ENCODE data around the gene MAN1A1. TPM values are rescaled to one million over a fixed set of nuclear protein-coding genes. Genes with fewer than 3 reads are reported as not detected.

Gene MAN1A1
- total RNA-seq, 1 experiment from 2014 or later, result not detected

- DNase-seq (ENCODE audit: low spot score), result no peak
- in situ Hi-C loops (cut with HindIII; ENCODE audit: low sequenced_read_pairs), result no loop called here
Observed at GRCh38 chr6:119218548-119218947, 131.0 kb downstream of the MAN1A1 start.

GRCh38 chr6:119215885-119216590 is 133.5 kb downstream of the MAN1A1 start:
- DNase-seq (ENCODE audit: low spot score), result no peak

GRCh38 chr6:119215309-119215708 is 134.3 kb downstream of the MAN1A1 start:
- in situ Hi-C loops (cut with HindIII; ENCODE audit: low sequenced_read_pairs), result no loop called here
- DNase-seq (ENCODE audit: low spot score), result no peak

More at GRCh38 chr6:119215885-119216590, 133.5 kb downstream of the MAN1A1 start:
- in situ Hi-C loops (cut with HindIII; ENCODE audit: low sequenced_read_pairs), result no loop called here

GRCh38 chr6:119210596-119210995 is 139.0 kb downstream of the MAN1A1 start:
- DNase-seq (ENCODE audit: low spot score), result no peak
- in situ Hi-C loops (cut with HindIII; ENCODE audit: low sequenced_read_pairs), result no loop called here

- DNase-seq (ENCODE audit: low spot score), result no peak
- in situ Hi-C loops (cut with HindIII; ENCODE audit: low sequenced_read_pairs), result no loop called here
Observed at GRCh38 chr6:119209452-119210205, 139.9 kb downstream of the MAN1A1 start.

- no peak for DNase-seq (ENCODE audit: low spot score)
- in situ Hi-C loops (cut with HindIII; ENCODE audit: low sequenced_read_pairs), result no loop called here
Observed at GRCh38 chr6:119207971-119208725, 141.4 kb downstream of the MAN1A1 start.

GRCh38 chr6:119207327-119207726 is 142.2 kb downstream of the MAN1A1 start:
- no peak for DNase-seq (ENCODE audit: low spot score)
- in situ Hi-C loops (cut with HindIII; ENCODE audit: low sequenced_read_pairs), result no loop called here

GRCh38 chr6:119205911-119206618 is 143.5 kb downstream of the MAN1A1 start:
- DNase-seq (ENCODE audit: low spot score), result no peak
- in situ Hi-C loops (cut with HindIII; ENCODE audit: low sequenced_read_pairs), result no loop called here

GRCh38 chr6:119204719-119205118 is 144.8 kb downstream of the MAN1A1 start:
- no peak for DNase-seq (ENCODE audit: low spot score)
- in situ Hi-C loops (cut with HindIII; ENCODE audit: low sequenced_read_pairs), result no loop called here

- no peak for DNase-seq (ENCODE audit: low spot score)
- in situ Hi-C loops (cut with HindIII; ENCODE audit: low sequenced_read_pairs), result no loop called here
Observed at GRCh38 chr6:119201480-119201879, 148.1 kb downstream of the MAN1A1 start.

GRCh38 chr6:119200512-119201175 is 148.9 kb downstream of the MAN1A1 start:
- DNase-seq (ENCODE audit: low spot score), result no peak
- in situ Hi-C loops (cut with HindIII; ENCODE audit: low sequenced_read_pairs), result no loop called here

GRCh38 chr6:119197271-119197670 is 152.3 kb downstream of the MAN1A1 start:
- DNase-seq (ENCODE audit: low spot score), result no peak

GRCh38 chr6:119196715-119197114 is 152.8 kb downstream of the MAN1A1 start:
- in situ Hi-C loops (cut with HindIII; ENCODE audit: low sequenced_read_pairs), result no loop called here
- DNase-seq (ENCODE audit: low spot score), result no peak

More at GRCh38 chr6:119197271-119197670, 152.3 kb downstream of the MAN1A1 start:
- in situ Hi-C loops (cut with HindIII; ENCODE audit: low sequenced_read_pairs), result no loop called here

- in situ Hi-C loops (cut with HindIII; ENCODE audit: low sequenced_read_pairs), result no loop called here
- DNase-seq (ENCODE audit: low spot score), result peak; percentile 25
Observed at GRCh38 chr6:119195848-119196247, 153.7 kb downstream of the MAN1A1 start.

- in situ Hi-C loops (cut with HindIII; ENCODE audit: low sequenced_read_pairs), result no loop called here
- DNase-seq (ENCODE audit: low spot score), result no peak
Observed at GRCh38 chr6:119195204-119195603, 154.4 kb downstream of the MAN1A1 start.

- no peak for DNase-seq (ENCODE audit: low spot score)
- in situ Hi-C loops (cut with HindIII; ENCODE audit: low sequenced_read_pairs), result no loop called here
Observed at GRCh38 chr6:119193707-119194106, 155.9 kb downstream of the MAN1A1 start.

- in situ Hi-C loops (cut with HindIII; ENCODE audit: low sequenced_read_pairs), result no loop called here
- DNase-seq (ENCODE audit: low spot score), result no peak
Observed at GRCh38 chr6:119192200-119192599, 157.4 kb downstream of the MAN1A1 start.

- in situ Hi-C loops (cut with HindIII; ENCODE audit: low sequenced_read_pairs), result no loop called here
- DNase-seq (ENCODE audit: low spot score), result no peak
Observed at GRCh38 chr6:119190176-119190575, 159.4 kb downstream of the MAN1A1 start.

- in situ Hi-C loops (cut with HindIII; ENCODE audit: low sequenced_read_pairs), result no loop called here
- DNase-seq (ENCODE audit: low spot score), result no peak
Observed at GRCh38 chr6:119189498-119189897, 160.1 kb downstream of the MAN1A1 start.
